D341Med (cell line): ENCODE results near the gene PIEZO1.

Experiments used
- DNase-seq: peaks from one replicate; pipeline ENCODE4 v3.0.0; 2012; ENCODE audit warnings: low spot score

The PIEZO1 gene

GRCh38 chr16:88754109-88754911 is 30.7 kb downstream of the PIEZO1 start:
- no peak for DNase-seq

- DNase-seq, result no peak
Measured at GRCh38 chr16:88753602-88754001, 31.4 kb downstream of the PIEZO1 start.

- DNase-seq, result no peak
Measured at GRCh38 chr16:88753191-88753590, 31.8 kb downstream of the PIEZO1 start.

- no peak for DNase-seq
Measured at GRCh38 chr16:88752386-88753002, 32.5 kb downstream of the PIEZO1 start.

- peak; percentile 56 for DNase-seq
Measured at GRCh38 chr16:88750854-88751253, 34.2 kb downstream of the PIEZO1 start.

GRCh38 chr16:88749358-88749757 is 35.7 kb downstream of the PIEZO1 start:
- DNase-seq, result no peak

GRCh38 chr16:88748364-88748763 is 36.7 kb downstream of the PIEZO1 start:
- DNase-seq, result no peak

GRCh38 chr16:88747588-88748301 is 37.3 kb downstream of the PIEZO1 start:
- DNase-seq, result peak; percentile 77

- no peak for DNase-seq
Measured at GRCh38 chr16:88746506-88746905, 38.5 kb downstream of the PIEZO1 start.

- DNase-seq, result no peak
Measured at GRCh38 chr16:88744577-88745521, 40.2 kb downstream of the PIEZO1 start.

GRCh38 chr16:88743693-88744576 is 41.1 kb downstream of the PIEZO1 start:
- peak; percentile 90 for DNase-seq

- DNase-seq, result no peak
Measured at GRCh38 chr16:88742896-88743605, 42.0 kb downstream of the PIEZO1 start.

GRCh38 chr16:88741368-88741767 is 43.7 kb downstream of the PIEZO1 start:
- DNase-seq, result no peak

GRCh38 chr16:88740727-88741055 is 44.3 kb downstream of the PIEZO1 start:
- no peak for DNase-seq

GRCh38 chr16:88739977-88740726 is 44.9 kb downstream of the PIEZO1 start:
- DNase-seq, result no peak

- DNase-seq, result no peak
Measured at GRCh38 chr16:88739139-88739976, 45.7 kb downstream of the PIEZO1 start.

GRCh38 chr16:88738151-88739084 is 46.6 kb downstream of the PIEZO1 start:
- DNase-seq, result no peak
